Astrocyte of the cerebellum (primary cell): ENCODE measurements around the gene MSH3.

Experiments used
- DNase-seq: peaks from one replicate; pipeline ENCODE4 v3.0.0-alpha.2; 2011; ENCODE audit warnings: low read depth
- H3K4me3 ChIP-seq: 2 replicates; pipeline ENCODE4 v1.5.1; 2011; ENCODE audit warnings: mild to moderate bottlenecking, low read depth, low read length, moderate library complexity
- in situ Hi-C: cut with HindIII; loops from 2 replicates; pipeline ENCODE4 v1.10.0; 2017; ENCODE audit warnings: low sequenced_read_pairs
- TF ChIP-seq, protein P1 (sequence below): IDR thresholded peaks from 2 replicates; pipeline ENCODE4 v1.5.1; 2012; ENCODE audit warnings: low read length, low read depth, moderate library complexity, mild to moderate bottlenecking; ENCODE audit errors: missing control alignments

MSH3 gene

GRCh38 chr5:80631278-80632259 lies 22.9 kb upstream of the MSH3 start:
- H3K4me3 ChIP-seq = no peak overlapping the region
- TF ChIP-seq, protein P1, sequence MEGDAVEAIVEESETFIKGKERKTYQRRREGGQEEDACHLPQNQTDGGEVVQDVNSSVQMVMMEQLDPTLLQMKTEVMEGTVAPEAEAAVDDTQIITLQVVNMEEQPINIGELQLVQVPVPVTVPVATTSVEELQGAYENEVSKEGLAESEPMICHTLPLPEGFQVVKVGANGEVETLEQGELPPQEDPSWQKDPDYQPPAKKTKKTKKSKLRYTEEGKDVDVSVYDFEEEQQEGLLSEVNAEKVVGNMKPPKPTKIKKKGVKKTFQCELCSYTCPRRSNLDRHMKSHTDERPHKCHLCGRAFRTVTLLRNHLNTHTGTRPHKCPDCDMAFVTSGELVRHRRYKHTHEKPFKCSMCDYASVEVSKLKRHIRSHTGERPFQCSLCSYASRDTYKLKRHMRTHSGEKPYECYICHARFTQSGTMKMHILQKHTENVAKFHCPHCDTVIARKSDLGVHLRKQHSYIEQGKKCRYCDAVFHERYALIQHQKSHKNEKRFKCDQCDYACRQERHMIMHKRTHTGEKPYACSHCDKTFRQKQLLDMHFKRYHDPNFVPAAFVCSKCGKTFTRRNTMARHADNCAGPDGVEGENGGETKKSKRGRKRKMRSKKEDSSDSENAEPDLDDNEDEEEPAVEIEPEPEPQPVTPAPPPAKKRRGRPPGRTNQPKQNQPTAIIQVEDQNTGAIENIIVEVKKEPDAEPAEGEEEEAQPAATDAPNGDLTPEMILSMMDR = no peak
- no peak for DNase-seq
- in situ Hi-C loops = no loop called here

GRCh38 chr5:80632700-80633099 lies 21.8 kb upstream of the MSH3 start:
- TF ChIP-seq, protein P1 = no peak
- DNase-seq = no peak
- in situ Hi-C loops = no loop called here
- no peak overlapping the region for H3K4me3 ChIP-seq

DNA sequence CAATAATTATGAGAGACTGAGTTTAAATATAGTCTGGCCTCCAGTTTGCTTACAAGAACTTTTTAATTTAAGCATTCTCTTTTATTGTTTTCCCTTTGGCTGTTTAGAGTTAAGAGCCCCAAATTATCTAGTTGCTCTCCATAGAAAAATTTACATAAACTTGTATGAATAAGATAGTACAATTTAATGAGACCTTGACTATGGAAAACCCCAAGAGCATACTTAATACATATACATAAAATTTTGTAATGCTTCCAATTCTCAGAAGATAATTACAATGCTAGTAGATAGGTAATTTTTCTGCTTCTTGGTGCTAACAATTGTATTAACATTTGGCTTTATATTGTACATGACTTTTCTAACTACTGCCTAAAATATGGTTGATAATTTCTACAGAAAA lies 20.3 kb upstream of the MSH3 start:
- in situ Hi-C loops = no loop called here
- no peak for DNase-seq
- no peak overlapping the region for H3K4me3 ChIP-seq
- TF ChIP-seq, protein P1 = no peak

DNA sequence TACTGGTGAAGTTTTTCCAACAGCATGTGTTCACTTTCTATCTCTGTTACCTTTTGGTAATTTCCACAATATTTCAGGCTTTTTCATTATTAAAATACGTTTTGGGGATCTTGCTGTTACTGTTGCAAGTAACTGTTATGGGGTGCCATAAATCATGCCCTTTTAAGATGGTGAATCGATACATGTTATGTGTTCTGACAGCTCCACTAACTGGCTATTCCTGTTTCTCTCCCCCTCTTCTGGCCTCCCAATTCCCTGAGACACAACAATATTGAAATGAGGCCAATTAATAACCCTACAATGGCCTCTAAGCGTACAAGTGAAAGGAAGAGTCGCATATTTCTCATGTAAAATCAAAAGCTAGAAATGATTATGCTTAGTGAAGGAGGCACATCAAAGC lies 13.1 kb upstream of the MSH3 start:
- H3K4me3 ChIP-seq = no peak overlapping the region
- TF ChIP-seq, protein P1 = no peak
- no peak for DNase-seq
- in situ Hi-C loops = no loop called here

DNA sequence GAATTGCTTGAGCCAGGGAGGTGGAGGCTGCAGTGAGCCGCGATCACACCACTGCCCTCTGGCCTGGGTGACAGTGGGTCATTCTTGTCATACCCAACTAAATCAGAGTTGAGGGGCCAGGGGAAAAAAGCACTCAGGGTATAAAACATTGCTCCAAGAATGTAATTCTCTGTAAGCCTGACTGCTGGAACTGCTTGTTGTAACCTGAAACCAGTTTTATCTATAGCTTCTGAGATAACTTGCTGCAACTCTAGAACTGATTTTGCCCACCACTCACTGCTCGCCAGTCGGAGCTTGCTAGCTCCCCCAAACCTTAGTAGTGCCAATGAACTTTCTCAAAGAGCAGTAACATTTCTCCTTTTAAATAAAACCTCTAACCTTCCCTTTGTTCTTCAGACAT lies 9.6 kb upstream of the MSH3 start:
- DNase-seq = no peak
- TF ChIP-seq, protein P1 = no peak
- in situ Hi-C loops = no loop called here
- no peak overlapping the region for H3K4me3 ChIP-seq

- no peak overlapping the region for H3K4me3 ChIP-seq
- no peak for DNase-seq
- TF ChIP-seq, protein P1 = no peak
- in situ Hi-C loops = no loop called here
These were observed 7.5 kb upstream of the MSH3 start for GRCh38 chr5:80646926-80647325.
